Activated naive CD4-positive, alpha-beta T cell treated with anti-CD3 and anti-CD28 coated beads for 36 hours (primary cell): ENCODE measurements around the gene SELENOV. TPM values are rescaled to one million over a fixed set of nuclear protein-coding genes. Genes with fewer than 3 reads are reported as not detected.
A peak's percentile ranks its signal among the peaks of the same experiment; 100 is the strongest.

Source experiments
- CTCF ChIA-PET: fragments of 350-600 bp; sonication (Branson Sonifier 250); formaldehyde crosslinking; loops from one replicate; lab custom pipeline; 2021; ENCODE audit warnings: antibody characterized with exemption; lab: Charles Lee
- DNase-seq: peaks from one replicate; pipeline ENCODE4 v3.0.0-alpha.2; 2020
- H3K27ac Mint-ChIP-seq: one replicate; pipeline ENCODE4 v1.8.0; 2021; ENCODE audit warnings: mild to moderate bottlenecking, mixed read lengths
- H3K27me3 Mint-ChIP-seq: one replicate; pipeline ENCODE4 v1.8.0; 2021; ENCODE audit warnings: low read depth, mixed read lengths
- H3K36me3 Mint-ChIP-seq: one replicate; pipeline ENCODE4 v1.8.0; 2021; ENCODE audit warnings: low read depth, mixed read lengths
- H3K4me1 Mint-ChIP-seq: one replicate; pipeline ENCODE4 v1.8.0; 2021; ENCODE audit warnings: low read depth, mixed read lengths
- H3K4me3 Mint-ChIP-seq: one replicate; pipeline ENCODE4 v1.8.0; 2021; ENCODE audit warnings: mild to moderate bottlenecking, moderate library complexity, mixed read lengths
- H3K9me3 Mint-ChIP-seq: one replicate; pipeline ENCODE4 v1.8.0; 2021; ENCODE audit warnings: mixed read lengths
- intact Hi-C: fragments of 100-400 bp; cut with micrococcal nuclease; formaldehyde crosslinking; loops from one replicate; pipeline ENCODE4 v1.15.1; 2023
- total RNA-seq, 2 experiments: library from RNA; stranded (reverse); gene quantifications; one replicate each; pipeline ENCODE4 v1.2.3, GENCODE V29; 2021

Gene SELENOV
- total RNA-seq, 2 experiments from 2014 or later: not detected

- Mint-ChIP-seq H3K27ac (no peak overlapping the region), H3K36me3 (no peaks in the 10 kb centered on the region), H3K27me3 (peaks cover 52% of the 10 kb centered on the region), H3K9me3 (no peaks in the 10 kb centered on the region), H3K4me1 (peaks cover 16% of the 10 kb centered on the region), H3K4me3 (no peak overlapping the region)
- DNase-seq: no peak
- intact Hi-C loops: no loop called here
- CTCF ChIA-PET: interaction anchor here (0.7 to 3.6 kb wide), 2 partner anchors 13 to 25 kb away, joined by 3 to 22 read pairs; partner anchors contain the start of gene EID2B
Observed at GRCh38 chr19:39508629-39509028, 6.3 kb upstream of the SELENOV start.

- peaks cover 50% of the 10 kb centered on the region for H3K27me3 Mint-ChIP-seq
- no peaks in the 10 kb centered on the region for H3K9me3 Mint-ChIP-seq
- intact Hi-C loops: no loop called here
- H3K27ac Mint-ChIP-seq: no peak overlapping the region
- CTCF ChIA-PET: interaction anchor here (0.7 to 3.6 kb wide), 2 partner anchors 12 to 24 kb away, joined by 3 to 22 read pairs; partner anchors contain the start of gene EID2B
- peaks cover 16% of the 10 kb centered on the region for H3K4me1 Mint-ChIP-seq
- no peaks in the 10 kb centered on the region for H3K36me3 Mint-ChIP-seq
- no peak overlapping the region for H3K4me3 Mint-ChIP-seq
- no peak for DNase-seq
Observed at GRCh38 chr19:39509233-39509632, 5.7 kb upstream of the SELENOV start.

DNA sequence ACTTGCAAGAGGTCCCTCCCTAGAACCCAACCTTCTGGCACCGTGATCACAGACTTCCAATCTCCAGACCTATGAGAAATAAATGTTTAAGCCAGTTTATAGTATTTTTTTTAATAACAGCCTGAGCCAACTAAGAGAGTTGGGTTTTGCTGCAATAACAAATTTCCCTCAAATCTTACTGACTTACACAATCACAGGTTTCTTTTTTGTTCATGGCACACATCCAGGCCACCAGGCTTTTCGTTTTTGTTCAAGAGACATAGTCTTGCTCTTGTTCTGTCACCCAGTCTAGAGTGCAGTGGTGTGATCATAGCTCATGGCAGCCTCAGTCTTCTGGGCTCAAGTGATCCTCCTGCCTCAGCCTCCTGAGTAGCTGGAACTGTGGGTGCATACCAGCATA lies 2.0 kb upstream of the SELENOV start:
- no peak overlapping the region for H3K27ac Mint-ChIP-seq
- H3K4me3 Mint-ChIP-seq: no peak overlapping the region
- intact Hi-C loops: no loop called here
- H3K9me3 Mint-ChIP-seq: no peaks in the 10 kb centered on the region
- H3K4me1 Mint-ChIP-seq: peaks cover 15% of the 10 kb centered on the region
- H3K27me3 Mint-ChIP-seq: peaks cover 50% of the 10 kb centered on the region
- CTCF ChIA-PET: interaction anchor here (2.0 to 2.1 kb wide), 2 partner anchors 15 to 20 kb away, joined by 6 to 7 read pairs; partner anchors contain the start of gene EID2B
- peaks cover 2% of the 10 kb centered on the region for H3K36me3 Mint-ChIP-seq
- DNase-seq: no peak

DNA sequence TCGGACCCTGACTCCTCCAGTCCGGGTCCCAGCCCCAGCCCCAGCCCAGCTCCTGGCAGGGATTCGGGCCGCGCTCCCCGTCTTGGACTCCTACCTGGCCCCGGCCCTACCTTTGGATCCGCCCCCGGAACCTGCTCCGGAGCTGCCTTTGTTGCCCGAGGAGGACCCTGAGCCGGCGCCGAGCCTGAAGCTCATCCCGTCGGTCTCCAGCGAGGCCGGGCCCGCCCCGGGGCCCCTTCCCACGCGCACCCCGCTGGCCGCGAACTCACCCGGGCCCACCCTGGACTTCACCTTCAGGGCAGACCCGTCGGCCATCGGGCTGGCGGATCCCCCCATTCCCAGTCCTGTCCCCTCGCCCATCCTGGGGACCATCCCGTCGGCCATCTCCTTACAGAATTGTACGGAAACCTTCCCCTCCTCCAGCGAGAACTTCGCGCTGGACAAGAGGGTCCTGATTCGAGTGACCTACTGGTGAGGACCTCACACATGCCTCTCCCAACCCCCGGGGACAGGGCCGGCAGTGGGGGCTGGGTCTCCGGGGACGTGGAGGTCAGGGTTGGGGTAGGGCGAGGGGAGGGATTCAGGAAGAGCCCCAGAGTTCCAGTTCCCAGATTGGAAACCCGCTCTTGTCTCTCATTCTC lies 732 bp downstream of the SELENOV start:
- CTCF ChIA-PET: interaction anchor here (0.8 to 1.1 kb wide), 3 partner anchors 9 to 41 kb away, joined by 3 to 5 read pairs (median 3); no protein-coding TSS in a partner anchor
- Mint-ChIP-seq H3K36me3 (peaks cover 2% of the 10 kb centered on the region), H3K27ac (no peak overlapping the region), H3K4me1 (peaks cover 13% of the 10 kb centered on the region), H3K4me3 (peak overlapping the region; percentile 55), H3K9me3 (no peaks in the 10 kb centered on the region), H3K27me3 (peaks cover 36% of the 10 kb centered on the region)
- intact Hi-C loops: no loop called here
- DNase-seq: peak; percentile 26

GRCh38 chr19:39516270-39516669 lies 1.3 kb downstream of the SELENOV start:
- Mint-ChIP-seq H3K36me3 (peaks cover 2% of the 10 kb centered on the region), H3K4me1 (peaks cover 13% of the 10 kb centered on the region), H3K4me3 (peak overlapping the region; percentile 34), H3K9me3 (no peaks in the 10 kb centered on the region), H3K27ac (no peak overlapping the region), H3K27me3 (peaks cover 36% of the 10 kb centered on the region)
- CTCF ChIA-PET: interaction anchor here (0.8 kb wide), 1 partner anchor 42 kb away, joined by 3 read pairs; no protein-coding TSS in a partner anchor
- DNase-seq: no peak
- intact Hi-C loops: no loop called here

DNA sequence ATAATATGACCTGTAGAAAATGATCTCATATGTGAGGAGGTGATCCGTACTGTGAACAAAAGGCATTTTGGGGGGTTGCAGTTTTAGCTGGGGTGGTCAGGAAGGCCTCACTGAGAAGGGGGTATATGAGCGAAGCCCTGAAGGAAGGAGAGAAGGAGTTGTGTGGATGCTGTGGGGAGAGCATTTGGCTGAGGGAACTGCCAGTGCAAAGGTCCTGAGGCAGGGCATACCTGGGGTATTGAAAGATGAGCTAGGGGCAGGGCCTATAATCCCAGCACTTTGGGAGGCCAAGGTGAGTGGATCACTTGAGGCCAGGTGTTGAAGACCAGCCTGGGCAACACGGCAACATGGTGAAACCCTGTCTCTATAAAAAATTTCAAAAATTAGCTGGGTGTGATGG lies 2.5 kb downstream of the SELENOV start:
- CTCF ChIA-PET: interaction anchor here (0.7 kb wide), 1 partner anchor 20 kb away, joined by 3 read pairs; no protein-coding TSS in a partner anchor
- Mint-ChIP-seq H3K9me3 (no peaks in the 10 kb centered on the region), H3K4me3 (no peak overlapping the region)

DNA sequence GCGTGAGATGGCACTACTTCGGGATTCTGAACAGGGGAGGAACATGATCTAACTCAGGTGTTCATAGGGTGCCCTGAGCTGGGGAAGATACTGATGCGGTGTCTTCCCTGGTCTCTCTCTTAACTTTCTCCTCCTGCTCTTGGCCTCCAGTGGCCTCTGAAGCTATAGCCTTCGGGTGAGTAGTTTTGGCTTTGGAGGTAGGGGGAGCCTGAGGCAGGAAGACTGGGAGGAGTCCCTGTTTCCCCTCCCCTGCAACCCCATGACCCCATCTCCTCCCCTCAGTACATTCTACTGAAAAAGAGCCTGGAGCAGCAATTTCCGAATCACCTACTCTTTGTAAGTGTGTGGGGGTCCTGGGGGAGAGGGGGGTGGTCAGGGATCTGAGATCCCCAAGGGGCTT lies 3.5 kb downstream of the SELENOV start:
- CTCF ChIA-PET: interaction anchor here (1.3 kb wide), 2 partner anchors 14 to 44 kb away, joined by 3 to 4 read pairs; partner anchors contain the start of gene EID2B
- H3K4me1 Mint-ChIP-seq: peaks cover 19% of the 10 kb centered on the region
- H3K4me3 Mint-ChIP-seq: no peak overlapping the region
- peaks cover 2% of the 10 kb centered on the region for H3K36me3 Mint-ChIP-seq
- DNase-seq: no peak
- H3K9me3 Mint-ChIP-seq: no peaks in the 10 kb centered on the region
- H3K27ac Mint-ChIP-seq: no peak overlapping the region
- H3K27me3 Mint-ChIP-seq: peaks cover 29% of the 10 kb centered on the region
- intact Hi-C loops: no loop called here

More for the DNA sequence above, 2.5 kb downstream of the SELENOV start:
- Mint-ChIP-seq H3K4me1 (peaks cover 19% of the 10 kb centered on the region), H3K27me3 (peaks cover 34% of the 10 kb centered on the region), H3K27ac (no peak overlapping the region), H3K36me3 (peaks cover 2% of the 10 kb centered on the region)
- DNase-seq: no peak
- intact Hi-C loops: no loop called here

- Mint-ChIP-seq H3K4me1 (peaks cover 19% of the 10 kb centered on the region), H3K27me3 (peaks cover 25% of the 10 kb centered on the region), H3K9me3 (no peaks in the 10 kb centered on the region), H3K36me3 (peaks cover 2% of the 10 kb centered on the region), H3K4me3 (no peak overlapping the region), H3K27ac (no peak overlapping the region)
- CTCF ChIA-PET: interaction anchor here (1.3 kb wide), 2 partner anchors 13 to 44 kb away, joined by 3 to 4 read pairs; partner anchors contain the start of gene EID2B
- DNase-seq: no peak
- intact Hi-C loops: no loop called here
Observed at GRCh38 chr19:39518975-39519374, 4.0 kb downstream of the SELENOV start.

GRCh38 chr19:39520541-39521484 lies 5.9 kb downstream of the SELENOV start:
- no peak overlapping the region for H3K27ac Mint-ChIP-seq
- intact Hi-C loops: no loop called here
- H3K4me3 Mint-ChIP-seq: no peak overlapping the region
- H3K27me3 Mint-ChIP-seq: peaks cover 11% of the 10 kb centered on the region
- no peaks in the 10 kb centered on the region for H3K9me3 Mint-ChIP-seq
- H3K36me3 Mint-ChIP-seq: peaks cover 2% of the 10 kb centered on the region
- CTCF ChIA-PET: interaction anchor here (0.6 kb wide), 1 partner anchor 12 kb away, joined by 3 read pairs; no protein-coding TSS in a partner anchor
- no peak for DNase-seq
- peaks cover 11% of the 10 kb centered on the region for H3K4me1 Mint-ChIP-seq

- H3K4me3 Mint-ChIP-seq: no peak overlapping the region
- no peaks in the 10 kb centered on the region for H3K36me3 Mint-ChIP-seq
- H3K27me3 Mint-ChIP-seq: no peaks in the 10 kb centered on the region
- CTCF ChIA-PET: interaction anchor here (0.9 to 1.6 kb wide), 4 partner anchors 8 to 50 kb away, joined by 3 to 5 read pairs (median 4); partner anchors contain the start of gene EID2B
- H3K4me1 Mint-ChIP-seq: peaks cover 13% of the 10 kb centered on the region
- no peak for DNase-seq
- no peaks in the 10 kb centered on the region for H3K9me3 Mint-ChIP-seq
- H3K27ac Mint-ChIP-seq: no peak overlapping the region
- intact Hi-C loops: no loop called here
Observed at GRCh38 chr19:39524495-39524894, 9.6 kb downstream of the SELENOV start.

GRCh38 chr19:39525205-39525604 lies 10.3 kb downstream of the SELENOV start:
- H3K4me3 Mint-ChIP-seq: no peak overlapping the region
- H3K27ac Mint-ChIP-seq: no peak overlapping the region
- no peaks in the 10 kb centered on the region for H3K9me3 Mint-ChIP-seq
- intact Hi-C loops: no loop called here
- H3K36me3 Mint-ChIP-seq: no peaks in the 10 kb centered on the region
- DNase-seq: no peak
- CTCF ChIA-PET: interaction anchor here (0.5 to 1.6 kb wide), 6 partner anchors 7 to 84 kb away, joined by 3 to 5 read pairs (median 3); partner anchors contain the start of gene EID2B
- H3K27me3 Mint-ChIP-seq: no peaks in the 10 kb centered on the region
- peaks cover 14% of the 10 kb centered on the region for H3K4me1 Mint-ChIP-seq
